DMS 273 treated with DMSO at 0.1 percent for 48 hours (cell line): Measurements from ENCODE around the gene NCEH1.
"Not testable (repeated sequence)": the region's sequence is repeated elsewhere in the genome, so short reads cannot be mapped to it uniquely, and the experiment has no call there.

ENCODE experiments used
- DNase-seq: peaks from one replicate; lab custom pipeline; 2025; lab: John Stamatoyannopoulos, UW

Gene NCEH1

DNA sequence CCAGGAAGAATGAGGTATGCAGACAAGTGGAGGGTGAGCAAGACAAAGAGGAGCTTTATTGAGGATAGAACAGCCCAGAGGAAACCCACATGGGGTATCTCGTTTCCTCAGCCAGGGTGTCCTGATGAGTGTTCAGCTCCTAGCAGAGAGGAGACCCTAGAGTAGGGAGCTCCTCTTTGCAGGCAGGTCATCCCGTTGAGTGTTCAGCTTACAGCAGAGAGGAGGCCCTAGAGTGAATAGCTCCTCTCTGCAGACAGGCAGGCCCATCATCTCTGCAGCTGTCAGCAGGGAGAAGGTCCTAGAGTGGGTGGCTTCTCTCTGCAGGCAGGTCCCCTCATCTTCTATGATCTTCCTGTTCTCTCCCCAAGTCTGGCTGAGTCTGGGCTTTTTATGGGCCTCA lies 97.0 kb downstream of the NCEH1 start:
- no peak for DNase-seq

GRCh38 chr3:172612871-172613678 lies 97.8 kb downstream of the NCEH1 start:
- DNase-seq = no peak

GRCh38 chr3:172609750-172610149 lies 101.1 kb downstream of the NCEH1 start:
- DNase-seq = no peak

DNA sequence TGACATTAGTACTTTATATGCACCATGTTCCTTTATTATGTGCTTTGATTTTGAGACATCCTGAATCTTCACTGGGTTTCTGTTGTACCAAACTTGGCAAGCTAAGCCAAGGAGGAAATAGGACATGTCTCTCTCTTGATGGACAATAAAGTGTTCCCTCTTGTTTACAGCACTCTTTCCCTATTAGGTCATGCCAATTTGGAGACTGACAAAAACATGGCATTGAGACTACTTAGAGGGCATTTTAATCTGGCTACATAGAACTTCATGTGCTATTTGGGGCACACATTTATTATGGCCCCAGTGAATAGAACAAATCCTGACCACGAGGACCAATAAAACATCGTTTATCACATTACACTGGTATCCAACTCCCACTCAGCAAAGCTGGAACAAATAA lies 102.3 kb downstream of the NCEH1 start:
- no peak for DNase-seq

GRCh38 chr3:172607305-172608121 lies 103.4 kb downstream of the NCEH1 start:
- DNase-seq = peak; percentile 79

GRCh38 chr3:172606021-172606420 lies 104.8 kb downstream of the NCEH1 start:
- no peak for DNase-seq

DNA sequence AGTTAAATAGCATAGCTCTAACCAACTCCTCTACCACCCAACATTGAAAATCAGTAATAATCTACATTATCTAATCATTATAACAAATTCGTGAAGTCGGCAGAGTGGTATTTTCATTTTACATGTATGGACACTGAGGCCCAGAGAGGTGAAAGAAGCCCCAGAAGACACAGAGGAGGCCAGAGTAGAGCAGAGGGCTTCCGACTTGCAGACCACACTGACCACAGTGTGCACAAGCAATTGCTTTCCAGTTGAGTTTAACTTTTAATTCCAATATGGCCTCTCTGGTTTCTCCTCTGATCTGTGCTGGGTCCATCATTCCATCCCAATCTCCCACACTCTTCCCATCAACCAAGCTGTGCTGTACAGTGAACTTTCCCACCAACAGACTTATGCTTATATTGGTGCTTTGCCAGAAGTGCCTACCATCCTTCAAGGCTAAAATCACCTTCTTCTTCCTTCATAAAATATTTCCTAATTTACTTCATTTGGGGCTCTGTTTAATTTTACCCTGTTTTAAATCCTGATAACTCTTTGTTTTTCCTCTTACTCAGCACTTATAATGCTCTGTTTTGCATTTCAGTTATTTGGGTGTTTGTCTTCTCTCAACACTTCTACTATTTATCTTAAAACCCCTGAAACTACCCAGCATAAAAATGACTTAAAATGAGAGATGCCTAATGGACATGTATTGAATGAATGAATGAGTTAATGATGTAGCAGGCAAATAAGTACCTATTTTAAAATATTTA lies 105.8 kb downstream of the NCEH1 start:
- DNase-seq = no peak

DNA sequence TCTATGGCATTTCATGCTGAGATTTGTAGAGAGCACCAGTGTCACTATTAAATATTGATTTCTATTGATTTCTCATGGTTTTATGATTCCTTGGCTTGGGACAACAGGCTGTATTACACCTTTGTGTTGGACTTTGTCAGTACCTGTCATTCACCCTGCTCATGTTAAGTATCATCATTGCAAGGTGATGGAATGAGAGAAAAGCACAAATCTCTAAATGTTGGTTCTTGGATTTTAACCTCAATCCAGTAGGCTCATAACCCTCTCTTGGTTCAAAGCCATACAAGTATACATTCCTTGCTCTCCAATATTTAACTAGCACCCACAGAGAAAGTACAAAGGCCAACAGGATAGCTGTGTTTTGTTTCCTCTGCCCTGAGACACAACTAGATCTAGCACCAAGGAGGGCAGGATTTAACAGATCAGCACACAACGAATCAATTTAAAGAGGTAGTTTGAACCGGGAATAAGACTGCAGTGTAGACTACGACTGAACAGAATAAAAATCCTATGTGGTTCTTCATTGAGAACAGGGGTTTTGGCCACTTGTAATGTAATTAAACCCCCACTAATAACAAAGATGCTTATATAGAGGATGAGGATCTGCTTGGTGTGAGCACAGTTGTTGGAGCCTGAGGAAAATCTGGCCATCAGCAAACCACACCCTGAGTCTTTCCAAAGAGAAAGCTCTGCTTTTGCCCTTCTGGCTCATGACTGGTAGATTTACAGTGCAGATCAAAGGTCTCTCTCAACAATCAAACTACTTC lies 109.6 kb downstream of the NCEH1 start:
- no peak for DNase-seq

- DNase-seq = no peak
Measured at GRCh38 chr3:172600644-172601065, 110.2 kb downstream of the NCEH1 start.

DNA sequence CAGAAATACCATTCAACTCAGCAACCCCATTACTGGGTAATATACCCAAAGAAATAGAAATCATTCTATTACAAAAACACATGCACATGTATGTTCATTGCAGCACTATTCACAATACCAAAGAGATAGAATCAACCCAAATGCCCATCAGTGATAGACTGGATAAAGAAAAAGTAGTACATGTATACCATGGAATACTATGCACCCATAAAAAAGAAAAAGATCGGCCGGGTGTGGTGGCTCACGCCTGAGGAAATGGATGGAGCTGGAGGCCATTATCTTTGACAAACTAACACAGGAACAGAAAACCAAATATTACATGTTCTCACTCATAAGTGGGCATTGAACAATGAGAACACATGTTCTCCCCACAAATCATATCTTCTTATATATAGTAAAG lies 112.0 kb downstream of the NCEH1 start:
- DNase-seq = no peak

DNA sequence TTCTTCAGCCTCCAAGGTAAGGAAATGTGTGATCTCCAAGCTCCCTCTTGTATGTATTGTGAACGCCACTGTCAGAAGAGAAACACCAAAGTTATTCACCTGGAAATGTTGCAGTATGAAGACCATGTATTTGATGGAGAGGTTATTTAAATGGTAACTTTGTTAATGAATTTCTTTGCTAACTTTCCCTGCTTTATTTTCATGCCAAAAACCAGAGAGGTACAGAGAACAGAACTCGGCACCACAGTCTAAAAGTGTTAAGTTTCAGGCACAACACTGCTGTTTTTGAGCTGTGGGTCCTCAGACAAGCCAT lies 114.5 kb downstream of the NCEH1 start:
- DNase-seq = no peak

DNA sequence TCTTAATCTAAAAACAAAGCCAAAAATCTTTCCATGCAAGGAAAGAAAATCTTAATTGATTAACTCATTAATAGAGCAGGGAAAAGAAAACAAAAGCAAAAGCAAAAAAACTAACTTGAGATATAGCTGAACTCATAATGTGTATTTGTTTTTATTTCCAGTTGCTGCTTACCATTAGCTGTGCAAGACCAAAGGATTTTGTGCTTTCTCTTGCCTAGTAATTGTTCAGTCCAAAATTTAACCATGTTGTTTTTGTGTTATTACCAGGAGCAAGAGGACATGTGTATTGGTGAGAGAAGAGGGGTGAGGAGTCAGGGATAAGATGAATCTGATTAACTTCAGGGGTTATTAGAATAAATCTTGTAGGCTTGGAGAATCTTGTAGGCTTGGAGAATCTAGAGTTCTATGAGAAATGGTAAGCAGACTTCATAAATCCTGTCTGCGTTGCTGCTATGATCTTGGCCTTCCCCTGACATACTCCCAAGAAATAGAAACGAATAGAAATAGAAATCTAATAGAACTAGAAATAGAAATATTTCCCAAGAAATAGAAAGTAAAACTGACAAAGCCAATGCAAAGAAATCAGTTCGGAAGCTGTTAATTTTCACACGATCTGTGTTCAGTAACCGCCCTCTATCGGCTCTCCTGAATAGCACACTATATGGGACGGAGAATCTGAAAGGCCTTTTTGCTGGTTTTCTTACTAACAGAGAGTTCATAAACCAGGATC lies 115.0 kb downstream of the NCEH1 start:
- DNase-seq = peak; percentile 59

- DNase-seq = not testable (repeated sequence)
Measured at GRCh38 chr3:172594900-172595663, 115.8 kb downstream of the NCEH1 start.

DNA sequence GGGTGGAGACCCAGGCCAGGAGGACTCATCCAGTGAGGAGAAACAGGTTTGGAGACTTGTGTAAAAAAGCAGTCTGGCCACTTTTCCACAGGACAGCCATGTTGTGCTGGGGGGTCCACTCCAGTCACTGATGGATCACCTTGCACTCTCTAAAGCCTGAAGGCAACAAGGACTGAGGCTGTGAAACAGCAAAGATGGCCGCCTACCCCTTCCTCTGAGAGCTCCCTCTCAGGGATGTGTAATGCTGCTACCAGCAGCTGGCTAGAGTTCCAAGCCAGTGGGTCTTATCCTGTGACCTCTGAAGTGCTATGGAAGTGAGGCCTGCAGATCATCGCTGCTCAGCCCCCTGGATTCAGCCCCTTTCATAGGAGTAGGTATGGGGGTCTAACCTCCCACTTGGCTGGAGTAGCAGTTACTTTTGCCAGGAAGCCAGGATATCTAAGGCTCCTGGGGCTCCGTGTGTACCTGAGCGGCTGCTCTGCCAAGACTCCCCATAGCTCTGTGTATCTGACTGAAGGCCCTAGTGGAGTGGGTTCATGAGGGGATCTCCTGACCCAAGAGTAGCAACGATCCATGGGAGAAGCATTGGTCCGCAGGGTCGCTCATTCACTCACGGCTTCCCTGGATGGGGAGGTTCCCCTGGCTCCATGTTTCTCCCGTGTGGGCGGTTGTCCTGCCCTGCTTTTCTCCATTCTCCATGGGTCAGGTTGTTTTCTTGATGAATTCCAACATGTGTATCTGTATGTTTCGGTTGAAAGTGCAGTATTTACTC lies 117.8 kb downstream of the NCEH1 start:
- DNase-seq = no peak

DNA sequence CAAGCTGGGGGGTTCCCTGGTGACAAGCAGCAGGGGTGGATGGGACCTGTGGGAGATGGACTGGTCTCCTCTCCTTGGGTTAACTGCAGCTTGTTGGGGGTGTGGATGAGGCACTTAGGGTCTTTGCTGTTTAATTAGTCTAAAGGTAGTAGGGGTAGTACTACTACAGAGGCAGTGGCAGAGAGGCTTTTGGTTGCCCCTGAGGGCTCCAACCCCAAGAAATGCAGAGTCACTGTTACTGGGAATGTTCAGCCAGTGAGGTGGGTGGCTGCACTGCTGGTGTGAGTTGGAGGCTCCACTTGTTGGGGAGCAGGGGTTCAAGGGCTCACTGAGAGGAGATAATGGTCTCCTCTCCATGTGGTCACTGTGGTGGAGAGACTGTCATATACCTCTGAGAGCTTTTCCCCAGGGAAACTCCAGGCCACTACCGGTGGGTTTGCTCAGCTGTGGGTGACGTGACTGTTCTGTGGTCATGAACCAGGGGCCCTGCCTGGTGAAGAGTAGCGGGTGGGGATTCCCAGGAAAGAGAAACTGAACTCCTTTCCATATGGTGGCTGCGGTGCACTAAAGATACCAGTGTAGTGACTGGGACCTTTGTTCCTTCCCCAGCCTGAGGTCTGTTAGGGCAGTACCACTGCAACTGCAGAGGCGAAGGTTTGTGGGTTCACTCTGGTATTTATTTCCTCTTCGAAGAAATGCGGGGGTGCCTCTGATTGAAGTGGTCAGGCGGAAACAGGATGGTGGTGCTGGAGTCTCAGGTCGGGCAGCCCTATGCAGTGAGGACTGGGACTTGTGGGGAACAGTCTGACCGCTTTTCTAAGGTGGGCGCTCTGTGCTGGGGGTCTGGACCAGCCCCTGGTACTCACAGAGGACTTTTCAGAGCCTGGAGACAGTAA lies 118.7 kb downstream of the NCEH1 start:
- no peak for DNase-seq

DNA sequence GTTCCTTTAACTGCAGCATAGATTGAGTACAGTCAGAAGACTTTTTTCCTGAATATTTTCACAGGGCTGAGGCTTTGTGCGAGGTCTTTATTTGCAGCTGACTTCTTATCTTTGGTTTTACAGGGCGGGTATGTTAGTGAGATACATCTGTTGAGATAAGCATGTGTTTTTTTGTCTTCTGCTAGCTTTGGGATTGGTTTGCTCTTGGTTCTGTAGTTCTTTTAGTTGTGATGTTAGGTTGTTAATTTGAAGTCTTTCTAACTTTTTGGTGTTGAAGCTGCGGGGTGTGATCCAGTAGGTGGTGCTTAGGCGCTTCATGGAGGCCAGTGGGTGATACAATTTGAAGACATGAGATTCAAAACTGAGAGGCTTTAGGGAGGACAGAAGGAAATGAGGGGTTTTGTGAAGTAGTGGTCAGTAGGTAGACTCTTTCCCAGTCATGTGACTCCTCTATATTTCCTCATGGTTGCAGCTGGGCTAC lies 119.7 kb downstream of the NCEH1 start:
- no peak for DNase-seq

DNA sequence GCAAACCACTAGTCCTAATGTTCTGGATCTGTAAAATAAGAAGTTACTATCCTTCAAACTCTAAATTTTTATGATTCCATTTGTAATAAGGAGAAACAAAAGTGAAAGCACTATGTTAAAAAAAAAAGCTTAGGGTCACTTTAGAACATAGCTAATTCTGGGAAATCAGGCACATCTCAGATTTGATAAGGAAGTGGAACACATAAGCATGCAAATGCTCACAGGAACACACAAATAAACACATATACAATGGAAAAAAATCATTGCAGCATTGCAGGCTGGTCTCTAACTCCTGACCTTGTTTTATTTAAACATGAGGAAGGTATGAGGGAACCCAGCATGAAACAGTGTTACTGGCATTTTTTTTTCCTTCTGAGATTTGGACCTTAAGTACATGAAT lies 124.4 kb downstream of the NCEH1 start:
- DNase-seq = no peak

DNA sequence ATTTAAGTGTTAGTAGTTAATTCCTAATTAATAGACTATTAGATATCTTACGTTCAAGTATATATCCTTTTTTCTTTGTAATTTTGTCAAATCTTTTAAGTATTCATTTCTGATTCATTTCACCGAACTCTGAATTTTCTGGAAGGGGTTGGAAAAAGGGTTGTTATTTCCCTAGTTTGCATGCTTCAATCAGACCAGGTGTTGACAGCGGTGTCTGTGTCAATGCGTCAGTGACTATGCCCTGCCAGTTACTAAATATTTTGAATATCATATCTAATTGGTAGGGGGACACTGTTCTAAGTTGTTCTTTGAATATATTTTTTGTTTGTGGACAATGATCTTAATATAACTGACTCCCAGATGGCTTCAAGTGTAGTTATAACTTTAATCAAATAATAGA lies 124.9 kb downstream of the NCEH1 start:
- no peak for DNase-seq

GRCh38 chr3:172582712-172583111 lies 128.2 kb downstream of the NCEH1 start:
- no peak for DNase-seq
